ENCODE data around the gene TICRR.

Gene TICRR

DNA sequence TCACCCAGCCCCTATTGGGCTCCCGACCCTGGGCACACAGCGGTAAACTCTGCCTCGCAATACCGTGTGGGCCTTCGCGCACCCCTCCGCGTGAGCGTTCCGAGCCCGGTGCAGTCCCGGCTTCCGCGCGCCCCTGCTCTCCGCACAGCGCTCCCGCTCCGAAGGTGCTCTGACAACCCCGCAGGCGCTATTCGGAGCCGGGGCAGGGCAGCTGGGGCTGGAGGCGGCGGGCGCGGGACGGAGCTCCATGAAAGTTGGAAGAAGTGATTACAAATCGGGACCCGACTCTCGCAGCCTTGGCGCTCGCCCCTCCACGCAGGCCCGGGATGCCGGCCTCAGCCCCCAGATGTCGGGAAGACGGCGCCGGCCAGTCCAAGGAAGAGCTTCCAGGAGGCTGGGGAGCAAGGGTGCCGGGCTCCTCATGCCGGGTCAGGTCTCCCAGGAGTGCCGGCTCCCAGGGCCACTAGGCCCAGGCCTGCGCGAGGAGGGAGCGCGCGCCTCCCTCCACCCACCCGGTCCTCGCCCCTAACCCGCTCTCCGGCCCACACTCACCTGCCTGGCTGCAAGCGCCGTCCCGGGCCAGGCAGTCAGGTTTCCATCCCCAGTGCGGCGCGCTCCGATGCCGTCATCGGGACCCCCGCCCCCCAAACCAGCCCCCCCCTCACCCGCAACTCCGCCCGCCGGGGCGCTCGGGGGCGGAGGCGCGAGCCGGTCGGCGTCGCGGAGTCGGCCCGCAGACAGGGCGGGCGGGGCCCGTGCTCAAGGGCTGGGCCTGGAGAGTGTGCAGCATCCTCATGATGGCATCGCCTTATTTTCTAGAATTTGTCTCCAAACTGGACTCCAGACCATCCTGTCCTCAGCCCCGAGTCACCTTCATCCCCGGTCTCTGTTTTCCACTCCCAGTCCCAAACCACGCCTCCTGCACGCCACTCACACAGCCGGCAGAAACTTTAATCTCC is 79.9 kb downstream of the TICRR start, which contains the start of gene KIF7:
Gene KIF7 (minus strand): TSS at position 621 of the 959 bp plus-strand sequence. CDS start 2,537 bp downstream, outside the sequence.
- TF ChIP-seq, protein P1, sequence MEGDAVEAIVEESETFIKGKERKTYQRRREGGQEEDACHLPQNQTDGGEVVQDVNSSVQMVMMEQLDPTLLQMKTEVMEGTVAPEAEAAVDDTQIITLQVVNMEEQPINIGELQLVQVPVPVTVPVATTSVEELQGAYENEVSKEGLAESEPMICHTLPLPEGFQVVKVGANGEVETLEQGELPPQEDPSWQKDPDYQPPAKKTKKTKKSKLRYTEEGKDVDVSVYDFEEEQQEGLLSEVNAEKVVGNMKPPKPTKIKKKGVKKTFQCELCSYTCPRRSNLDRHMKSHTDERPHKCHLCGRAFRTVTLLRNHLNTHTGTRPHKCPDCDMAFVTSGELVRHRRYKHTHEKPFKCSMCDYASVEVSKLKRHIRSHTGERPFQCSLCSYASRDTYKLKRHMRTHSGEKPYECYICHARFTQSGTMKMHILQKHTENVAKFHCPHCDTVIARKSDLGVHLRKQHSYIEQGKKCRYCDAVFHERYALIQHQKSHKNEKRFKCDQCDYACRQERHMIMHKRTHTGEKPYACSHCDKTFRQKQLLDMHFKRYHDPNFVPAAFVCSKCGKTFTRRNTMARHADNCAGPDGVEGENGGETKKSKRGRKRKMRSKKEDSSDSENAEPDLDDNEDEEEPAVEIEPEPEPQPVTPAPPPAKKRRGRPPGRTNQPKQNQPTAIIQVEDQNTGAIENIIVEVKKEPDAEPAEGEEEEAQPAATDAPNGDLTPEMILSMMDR (IDR thresholded peaks at IDR 0.05), result no peak

DNA sequence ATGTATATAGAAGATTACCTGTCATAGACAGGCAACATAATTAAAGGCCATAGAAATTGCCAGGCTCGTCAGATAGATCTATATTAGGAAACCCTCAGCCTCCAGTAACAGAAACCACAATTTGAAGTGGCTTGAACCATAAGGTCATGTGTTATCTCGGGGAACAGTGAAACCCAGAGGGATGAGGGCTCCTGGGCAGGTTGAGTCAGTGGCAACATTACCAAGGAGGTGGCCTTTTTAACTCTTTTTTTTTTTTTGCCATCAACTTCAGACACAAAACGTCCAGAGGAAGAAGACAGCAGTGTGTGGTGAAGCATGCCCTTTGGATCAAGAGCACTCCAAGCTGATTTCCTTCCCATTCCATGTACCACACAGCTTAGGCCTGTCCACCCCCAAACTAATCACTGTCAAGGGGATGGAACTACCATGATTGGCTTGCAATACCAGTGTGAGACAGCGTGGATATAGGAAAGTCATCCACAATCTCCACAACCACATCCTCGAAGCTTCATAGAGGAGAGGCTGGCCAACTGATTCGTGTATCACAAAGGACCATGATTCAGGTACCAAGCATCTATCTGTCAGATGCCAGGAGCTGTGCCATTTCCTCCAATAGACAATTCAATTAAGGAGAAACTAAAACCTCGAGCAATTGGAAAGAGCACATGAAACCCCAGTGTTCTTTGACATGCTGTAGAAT is 81.0 kb downstream of the TICRR start:
- TF ChIP-seq, protein P1 (IDR thresholded peaks at IDR 0.05), result no peak

DNA sequence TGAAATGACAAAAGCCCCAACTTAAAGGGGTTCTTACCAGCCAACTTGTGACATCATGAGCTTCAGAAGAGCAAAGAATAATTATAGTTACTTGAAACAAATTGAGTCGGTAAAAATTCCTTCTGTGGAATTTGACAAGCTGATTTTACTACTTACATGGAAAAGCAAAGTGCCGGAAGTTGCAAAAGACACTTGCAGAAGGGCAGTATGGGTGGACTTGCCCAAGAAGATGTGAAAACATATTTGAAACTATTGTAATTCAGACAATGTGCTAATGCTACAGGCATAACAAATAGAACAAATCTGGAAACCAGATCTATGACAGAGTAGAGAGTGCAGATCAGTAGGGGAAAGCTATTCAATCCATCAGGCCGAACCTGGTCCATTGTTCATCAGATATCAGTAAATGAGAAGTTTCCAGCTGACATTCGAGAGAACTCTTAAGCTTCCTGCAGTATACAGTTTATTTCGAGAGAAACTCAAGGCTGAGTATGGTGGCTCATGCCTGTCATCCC is 82.5 kb downstream of the TICRR start:
- TF ChIP-seq, protein P1 (IDR thresholded peaks at IDR 0.05), result no peak

DNA sequence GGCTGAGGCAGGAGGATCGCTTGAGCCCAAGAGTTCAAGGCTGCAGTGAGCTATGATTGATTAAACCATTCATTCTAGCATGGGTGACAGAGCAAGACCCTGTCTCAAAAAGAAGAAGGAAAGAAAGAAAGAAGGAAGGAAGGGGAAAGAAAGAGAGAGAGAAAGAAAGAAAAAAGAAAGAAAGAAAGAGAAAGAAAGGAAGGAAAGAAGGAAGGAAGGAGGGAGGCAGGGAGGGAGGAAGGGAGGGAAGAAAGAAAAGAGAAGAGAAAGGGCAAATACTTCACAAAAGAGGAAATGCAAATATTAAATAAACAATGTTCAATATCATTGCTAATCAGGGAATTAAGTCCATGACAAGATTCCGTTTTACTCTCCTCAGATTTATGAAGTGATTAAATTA is 84.0 kb downstream of the TICRR start:
- TF ChIP-seq, protein P1 (IDR thresholded peaks at IDR 0.05), result no peak

DNA sequence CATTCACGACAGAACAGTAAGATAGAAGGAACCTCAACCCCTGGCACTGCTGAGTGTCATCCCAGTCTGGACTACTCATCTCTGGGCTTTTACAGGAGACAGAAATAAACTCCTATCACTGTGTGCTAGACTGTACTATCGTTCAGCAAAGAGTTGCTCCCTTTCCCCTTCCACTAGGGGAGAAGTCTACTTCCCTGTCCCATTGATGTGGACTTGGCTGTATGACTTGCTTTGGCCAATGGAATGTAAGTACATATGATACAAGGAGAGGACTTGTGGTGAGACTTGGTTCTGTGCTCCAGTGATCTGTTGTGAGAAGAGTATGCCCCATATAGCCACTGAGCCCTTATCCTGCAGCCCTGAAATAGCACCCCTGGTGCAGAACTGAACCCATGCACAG is 85.3 kb downstream of the TICRR start:
- TF ChIP-seq, protein P1 (IDR thresholded peaks at IDR 0.05), result no peak

DNA sequence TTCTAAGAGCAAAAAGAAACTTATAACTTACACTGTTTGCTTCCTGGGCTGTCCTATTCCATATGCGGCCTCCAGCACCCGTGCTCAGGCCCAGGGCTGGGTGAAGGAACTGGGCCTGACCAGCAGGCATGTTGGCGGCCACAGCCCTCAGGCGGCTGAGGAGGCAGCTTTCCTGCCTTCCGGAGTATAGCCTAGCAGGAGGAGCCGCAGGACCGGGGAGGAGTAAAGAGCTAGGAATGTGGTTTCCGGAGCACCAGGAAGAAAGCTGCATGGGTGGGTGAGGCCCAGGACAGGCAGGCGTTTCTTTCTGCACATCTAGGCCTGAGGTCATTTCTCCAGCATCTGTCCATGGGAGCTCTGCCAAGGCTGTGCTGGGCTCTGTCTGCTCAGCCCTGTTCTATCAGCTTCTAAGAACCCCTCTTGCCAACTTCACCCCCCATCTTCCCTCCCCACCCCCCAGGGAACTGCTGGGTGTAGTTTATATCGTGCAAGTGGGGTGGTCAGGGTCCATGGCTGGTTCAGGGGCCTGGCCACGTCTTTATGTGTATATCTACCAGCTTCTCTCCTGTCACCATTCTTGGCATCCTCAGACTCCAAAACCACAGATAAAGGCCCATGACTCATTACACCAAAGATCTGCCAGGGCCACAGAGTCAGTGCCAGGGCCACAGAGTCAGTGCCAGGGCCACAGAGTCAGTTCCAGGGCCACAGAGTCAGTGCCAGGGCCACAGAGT is 87.8 kb downstream of the TICRR start:
- TF ChIP-seq, protein P1 (IDR thresholded peaks at IDR 0.05), result no peak

Measured in LNCAP (cell line).